Measurements from ENCODE around the gene COL21A1.

DNA sequence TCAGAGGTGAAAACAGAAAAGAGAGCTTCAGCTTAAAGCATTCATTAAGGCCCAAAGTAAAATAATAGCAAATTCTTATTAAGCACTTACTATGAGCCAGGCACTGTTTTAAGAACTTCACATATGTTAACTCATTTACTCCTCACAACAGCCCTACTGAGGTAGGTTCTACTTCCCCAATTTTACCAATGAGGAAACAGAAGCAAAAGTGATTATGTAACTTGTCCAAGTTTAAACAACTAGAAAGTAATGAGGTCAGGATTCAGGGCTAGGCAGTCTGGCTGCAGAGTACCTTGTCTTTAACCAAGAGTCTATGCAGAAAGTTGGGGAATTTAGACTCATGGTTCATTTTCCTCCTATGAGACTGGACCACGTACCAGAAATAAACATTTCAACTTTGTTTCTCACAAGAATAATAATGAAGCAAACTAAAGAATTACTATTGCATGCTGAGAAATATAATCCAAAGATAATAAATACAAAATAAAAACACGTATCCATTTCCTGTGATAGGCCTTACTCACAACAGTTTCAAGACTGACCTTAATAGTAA is 3.8 kb downstream of the COL21A1 start:
- TF ChIP-seq, protein P1, sequence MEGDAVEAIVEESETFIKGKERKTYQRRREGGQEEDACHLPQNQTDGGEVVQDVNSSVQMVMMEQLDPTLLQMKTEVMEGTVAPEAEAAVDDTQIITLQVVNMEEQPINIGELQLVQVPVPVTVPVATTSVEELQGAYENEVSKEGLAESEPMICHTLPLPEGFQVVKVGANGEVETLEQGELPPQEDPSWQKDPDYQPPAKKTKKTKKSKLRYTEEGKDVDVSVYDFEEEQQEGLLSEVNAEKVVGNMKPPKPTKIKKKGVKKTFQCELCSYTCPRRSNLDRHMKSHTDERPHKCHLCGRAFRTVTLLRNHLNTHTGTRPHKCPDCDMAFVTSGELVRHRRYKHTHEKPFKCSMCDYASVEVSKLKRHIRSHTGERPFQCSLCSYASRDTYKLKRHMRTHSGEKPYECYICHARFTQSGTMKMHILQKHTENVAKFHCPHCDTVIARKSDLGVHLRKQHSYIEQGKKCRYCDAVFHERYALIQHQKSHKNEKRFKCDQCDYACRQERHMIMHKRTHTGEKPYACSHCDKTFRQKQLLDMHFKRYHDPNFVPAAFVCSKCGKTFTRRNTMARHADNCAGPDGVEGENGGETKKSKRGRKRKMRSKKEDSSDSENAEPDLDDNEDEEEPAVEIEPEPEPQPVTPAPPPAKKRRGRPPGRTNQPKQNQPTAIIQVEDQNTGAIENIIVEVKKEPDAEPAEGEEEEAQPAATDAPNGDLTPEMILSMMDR (IDR thresholded peaks at IDR 0.05), result no peak
- no peak for TF ChIP-seq POLR2A (IDR thresholded peaks at IDR 0.05)

Measured in vagina (tissue), 2 donors.